Lower leg skin (tissue), 3 donors: Measurements from ENCODE around the gene MAGI2.

Source experiments
- CTCF ChIP-seq, 3 donors: fragments of 450-650 bp; IDR thresholded peaks; one replicate each; pipeline ENCODE4 v1.5.1; 2016; ENCODE audit warnings: antibody characterized with exemption in 3 of 3, mild to moderate bottlenecking in 3 of 3, moderate library complexity in 2 of 3
- POLR2A ChIP-seq, 2 donors: fragments of 450-650 bp; IDR thresholded peaks; one replicate each; pipeline ENCODE4 v1.6.1; 2016 to 2017; ENCODE audit warnings: antibody characterized with exemption in 2 of 2, mild to moderate bottlenecking in 1 of 2, moderate library complexity in 1 of 2

GRCh38 chr7:78279032-78279431, 1174.4 kb downstream of the MAGI2 start:
- TF ChIP-seq POLR2A (IDR thresholded peaks at IDR 0.05), result no peak
- TF ChIP-seq CTCF (IDR thresholded peaks at IDR 0.05), result no peak
